ENCODE data around the gene TMEM186. TPM values are rescaled to one million over a fixed set of nuclear protein-coding genes. Genes with fewer than 3 reads are reported as not detected.

The TMEM186 gene
- total RNA-seq, 1 donor from 2014 or later = 16.9 TPM

- no peaks in the 10 kb centered on the region for H3K27me3 Mint-ChIP-seq (ENCODE audit: insufficient read depth)
- H3K4me3 Mint-ChIP-seq = no peak overlapping the region
- H3K4me1 Mint-ChIP-seq (ENCODE audit: low read depth) = peaks cover 13% of the 10 kb centered on the region
- peaks cover 39% of the 10 kb centered on the region for H3K36me3 Mint-ChIP-seq (ENCODE audit: low read depth)
- intact Hi-C loops (cut with micrococcal nuclease) = no loop called here
- no peaks in the 10 kb centered on the region for H3K9me3 Mint-ChIP-seq
- H3K27ac Mint-ChIP-seq = no peak overlapping the region
- DNase-seq (ENCODE audit: low spot score) = no peak
These were observed 28.9 kb upstream of the TMEM186 start for GRCh38 chr16:8826278-8826879.

- Mint-ChIP-seq H3K27me3 (ENCODE audit: insufficient read depth) (no peaks in the 10 kb centered on the region), H3K27ac (no peak overlapping the region), H3K4me1 (ENCODE audit: low read depth) (peaks cover 22% of the 10 kb centered on the region), H3K36me3 (ENCODE audit: low read depth) (peaks cover 42% of the 10 kb centered on the region), H3K4me3 (no peak overlapping the region), H3K9me3 (no peaks in the 10 kb centered on the region)
- no peak for DNase-seq (ENCODE audit: low spot score)
- intact Hi-C loops (cut with micrococcal nuclease) = no loop called here
These were observed 25.0 kb upstream of the TMEM186 start for GRCh38 chr16:8822403-8822802.

- no peaks in the 10 kb centered on the region for H3K27me3 Mint-ChIP-seq (ENCODE audit: insufficient read depth)
- H3K4me3 Mint-ChIP-seq = no peak overlapping the region
- intact Hi-C loops (cut with micrococcal nuclease) = loop anchor here (5.0 kb wide), 1 partner anchor 48 kb away; the partner anchor contains the start of gene CARHSP1
- peak overlapping the region; percentile 70 for H3K27ac Mint-ChIP-seq
- peaks cover 54% of the 10 kb centered on the region for H3K36me3 Mint-ChIP-seq (ENCODE audit: low read depth)
- peaks cover 40% of the 10 kb centered on the region for H3K4me1 Mint-ChIP-seq (ENCODE audit: low read depth)
- no peak for DNase-seq (ENCODE audit: low spot score)
- no peaks in the 10 kb centered on the region for H3K9me3 Mint-ChIP-seq
These were observed 22.1 kb upstream of the TMEM186 start for GRCh38 chr16:8819411-8820034.

GRCh38 chr16:8818504-8819270, 21.2 kb upstream of the TMEM186 start:
- Mint-ChIP-seq H3K9me3 (no peaks in the 10 kb centered on the region), H3K4me1 (ENCODE audit: low read depth) (peaks cover 44% of the 10 kb centered on the region), H3K4me3 (no peak overlapping the region), H3K27ac (peak overlapping the region; percentile 70), H3K36me3 (ENCODE audit: low read depth) (peaks cover 58% of the 10 kb centered on the region), H3K27me3 (ENCODE audit: insufficient read depth) (no peaks in the 10 kb centered on the region)
- DNase-seq (ENCODE audit: low spot score) = no peak
- intact Hi-C loops (cut with micrococcal nuclease) = loop anchor here (5.0 kb wide), 1 partner anchor 49 kb away; the partner anchor contains the start of gene CARHSP1

- peaks cover 37% of the 10 kb centered on the region for H3K4me1 Mint-ChIP-seq (ENCODE audit: low read depth)
- no peaks in the 10 kb centered on the region for H3K9me3 Mint-ChIP-seq
- H3K27ac Mint-ChIP-seq = peak overlapping the region; percentile 83
- H3K4me3 Mint-ChIP-seq = no peak overlapping the region
- peaks cover 60% of the 10 kb centered on the region for H3K36me3 Mint-ChIP-seq (ENCODE audit: low read depth)
- H3K27me3 Mint-ChIP-seq (ENCODE audit: insufficient read depth) = no peaks in the 10 kb centered on the region
- DNase-seq (ENCODE audit: low spot score) = no peak
- intact Hi-C loops (cut with micrococcal nuclease) = loop anchor here (2.0 to 5.0 kb wide), 2 partner anchors 18 to 50 kb away; partner anchors contain the start of gene CARHSP1
These were observed 19.7 kb upstream of the TMEM186 start for GRCh38 chr16:8816967-8817655.

GRCh38 chr16:8814095-8814806, 16.8 kb upstream of the TMEM186 start:
- peaks cover 56% of the 10 kb centered on the region for H3K36me3 Mint-ChIP-seq (ENCODE audit: low read depth)
- no peak for DNase-seq (ENCODE audit: low spot score)
- intact Hi-C loops (cut with micrococcal nuclease) = no loop called here

GRCh38 chr16:8812162-8812843, 14.9 kb upstream of the TMEM186 start:
- Mint-ChIP-seq H3K36me3 (ENCODE audit: low read depth) (peaks cover 59% of the 10 kb centered on the region), H3K4me3 (no peak overlapping the region), H3K9me3 (no peaks in the 10 kb centered on the region), H3K27ac (no peak overlapping the region), H3K4me1 (ENCODE audit: low read depth) (peaks cover 21% of the 10 kb centered on the region), H3K27me3 (ENCODE audit: insufficient read depth) (no peaks in the 10 kb centered on the region)
- intact Hi-C loops (cut with micrococcal nuclease) = no loop called here
- DNase-seq (ENCODE audit: low spot score) = no peak

More at GRCh38 chr16:8814095-8814806, 16.8 kb upstream of the TMEM186 start:
- Mint-ChIP-seq H3K27me3 (ENCODE audit: insufficient read depth) (no peaks in the 10 kb centered on the region), H3K4me1 (ENCODE audit: low read depth) (peaks cover 32% of the 10 kb centered on the region), H3K9me3 (no peaks in the 10 kb centered on the region), H3K4me3 (no peak overlapping the region), H3K27ac (peak overlapping the region; percentile 5)

GRCh38 chr16:8808613-8809353, 11.3 kb upstream of the TMEM186 start:
- intact Hi-C loops (cut with micrococcal nuclease) = no loop called here
- Mint-ChIP-seq H3K27me3 (ENCODE audit: insufficient read depth) (no peaks in the 10 kb centered on the region), H3K4me1 (ENCODE audit: low read depth) (no peaks in the 10 kb centered on the region), H3K27ac (no peak overlapping the region), H3K4me3 (no peak overlapping the region), H3K36me3 (ENCODE audit: low read depth) (peaks cover 53% of the 10 kb centered on the region), H3K9me3 (no peaks in the 10 kb centered on the region)
- DNase-seq (ENCODE audit: low spot score) = no peak

- H3K27ac Mint-ChIP-seq = no peak overlapping the region
- H3K4me3 Mint-ChIP-seq = no peak overlapping the region
- H3K36me3 Mint-ChIP-seq (ENCODE audit: low read depth) = peaks cover 52% of the 10 kb centered on the region
- no peaks in the 10 kb centered on the region for H3K27me3 Mint-ChIP-seq (ENCODE audit: insufficient read depth)
- intact Hi-C loops (cut with micrococcal nuclease) = no loop called here
- no peaks in the 10 kb centered on the region for H3K9me3 Mint-ChIP-seq
- no peaks in the 10 kb centered on the region for H3K4me1 Mint-ChIP-seq (ENCODE audit: low read depth)
- DNase-seq (ENCODE audit: low spot score) = no peak
These were observed 10.6 kb upstream of the TMEM186 start for GRCh38 chr16:8808009-8808408.

- Mint-ChIP-seq H3K27me3 (ENCODE audit: insufficient read depth) (no peaks in the 10 kb centered on the region), H3K4me1 (ENCODE audit: low read depth) (no peaks in the 10 kb centered on the region), H3K9me3 (no peaks in the 10 kb centered on the region), H3K36me3 (ENCODE audit: low read depth) (peaks cover 51% of the 10 kb centered on the region), H3K4me3 (no peak overlapping the region), H3K27ac (no peak overlapping the region)
- intact Hi-C loops (cut with micrococcal nuclease) = no loop called here
- no peak for DNase-seq (ENCODE audit: low spot score)
These were observed 9.8 kb upstream of the TMEM186 start for GRCh38 chr16:8807189-8807588.

- H3K4me1 Mint-ChIP-seq (ENCODE audit: low read depth) = peaks cover 7% of the 10 kb centered on the region
- no peak for DNase-seq (ENCODE audit: low spot score)
- H3K9me3 Mint-ChIP-seq = no peaks in the 10 kb centered on the region
- no peak overlapping the region for H3K27ac Mint-ChIP-seq
- no peaks in the 10 kb centered on the region for H3K27me3 Mint-ChIP-seq (ENCODE audit: insufficient read depth)
- H3K36me3 Mint-ChIP-seq (ENCODE audit: low read depth) = peaks cover 56% of the 10 kb centered on the region
- H3K4me3 Mint-ChIP-seq = no peak overlapping the region
- intact Hi-C loops (cut with micrococcal nuclease) = no loop called here
These were observed 9.0 kb upstream of the TMEM186 start for GRCh38 chr16:8806272-8806983.
